Loucy (cell line): ENCODE results near the gene PLXNA4.

ENCODE experiments used
- H2AFZ ChIP-seq: fragments of 200-600 bp; sonication (generic); 2 replicates; pipeline ENCODE4 v1.6.0; 2016; ENCODE audit warnings: antibody characterized with exemption, mild to moderate bottlenecking, low read length, moderate library complexity
- H3F3A ChIP-seq: fragments of 200-600 bp; 2 replicates; pipeline ENCODE4 v1.6.0; 2016; ENCODE audit warnings: antibody characterized with exemption, low read depth, mild to moderate bottlenecking
- H3K27me3 ChIP-seq: fragments of 200-600 bp; sonication (generic); 2 replicates; pipeline ENCODE4 v1.6.1; 2014; ENCODE audit warnings: low read length, mild to moderate bottlenecking; ENCODE audit not compliant: insufficient read depth, poor library complexity, severe bottlenecking
- H3K36me3 ChIP-seq: fragments of 200-600 bp; sonication (generic); 2 replicates; pipeline ENCODE4 v1.6.1; 2016; ENCODE audit warnings: low read length; ENCODE audit not compliant: insufficient read depth
- H3K4me1 ChIP-seq: fragments of 200-600 bp; sonication (generic); 2 replicates; pipeline ENCODE4 v1.5.1; 2014; ENCODE audit warnings: low read length, mild to moderate bottlenecking; ENCODE audit not compliant: insufficient read depth, poor library complexity, severe bottlenecking
- H3K4me2 ChIP-seq: fragments of 200-600 bp; sonication (generic); 2 replicates; pipeline ENCODE4 v1.6.0; 2014; ENCODE audit warnings: antibody characterized with exemption, low read length, low read depth, mild to moderate bottlenecking; ENCODE audit not compliant: poor library complexity, severe bottlenecking
- H3K4me3 ChIP-seq: fragments of 200-600 bp; sonication (generic); 2 replicates; pipeline ENCODE4 v1.5.1; 2014; ENCODE audit warnings: low read length, mild to moderate bottlenecking, mixed read lengths; ENCODE audit not compliant: poor library complexity, severe bottlenecking
- H3K79me2 ChIP-seq: fragments of 200-600 bp; sonication (generic); 2 replicates; pipeline ENCODE4 v1.6.1; 2014; ENCODE audit warnings: low read length; ENCODE audit not compliant: insufficient read depth
- H3K9ac ChIP-seq: fragments of 200-600 bp; sonication (generic); 2 replicates; pipeline ENCODE4 v1.6.0; 2014; ENCODE audit warnings: mild to moderate bottlenecking, low read depth, low read length, moderate library complexity; ENCODE audit not compliant: poor library complexity, severe bottlenecking
- H3K9me2 ChIP-seq: fragments of 200-600 bp; sonication (generic); replicated peaks from 2 replicates; pipeline ENCODE4 v1.6.1; 2016; ENCODE audit warnings: low read depth, low read length, mixed read lengths
- H3K9me3 ChIP-seq: fragments of 200-600 bp; sonication (generic); 2 replicates; pipeline ENCODE4 v1.6.1; 2014; ENCODE audit warnings: mild to moderate bottlenecking, antibody characterized with exemption, low read length, low read depth; ENCODE audit not compliant: insufficient read depth
- H4K20me1 ChIP-seq: fragments of 200-600 bp; sonication (generic); 2 replicates; pipeline ENCODE4 v1.6.0; 2014; ENCODE audit warnings: antibody characterized with exemption, low read length, mild to moderate bottlenecking; ENCODE audit not compliant: insufficient read depth, poor library complexity, severe bottlenecking
- CTCF ChIP-seq: fragments of 200-600 bp; sonication (generic); conservative IDR thresholded peaks from 2 replicates; pipeline ENCODE4 v1.5.1; 2014; ENCODE audit warnings: mild to moderate bottlenecking, antibody characterized with exemption, low read length
- EZH2phosphoT487 ChIP-seq: fragments of 200-600 bp; IDR thresholded peaks from 2 replicates; pipeline ENCODE4 v1.6.1; 2018; ENCODE audit warnings: antibody characterized with exemption, mild to moderate bottlenecking, moderate library complexity, borderline replicate concordance

PLXNA4 gene

GRCh38 chr7:132498319-132498718, 78.0 kb downstream of the PLXNA4 start:
- no peaks in the 10 kb centered on the region for H3K9me2 ChIP-seq
- H4K20me1 ChIP-seq = no peaks in the 10 kb centered on the region
- no peaks in the 10 kb centered on the region for H3K4me1 ChIP-seq
- H2AFZ ChIP-seq = no peak overlapping the region
- H3K27me3 ChIP-seq = no peaks in the 10 kb centered on the region
- no peaks in the 10 kb centered on the region for H3K36me3 ChIP-seq
- no peak overlapping the region for H3K4me3 ChIP-seq
- no peak overlapping the region for H3K4me2 ChIP-seq
- H3K9me3 ChIP-seq = no peaks in the 10 kb centered on the region
- H3K9ac ChIP-seq = no peak overlapping the region
- no peaks in the 10 kb centered on the region for H3K79me2 ChIP-seq
- no peaks in the 10 kb centered on the region for H3F3A ChIP-seq
- no peak for TF ChIP-seq CTCF
- no peak for TF ChIP-seq EZH2phosphoT487

GRCh38 chr7:132497098-132497497, 79.2 kb downstream of the PLXNA4 start:
- Histone ChIP-seq H2AFZ (no peak overlapping the region), H3K27me3 (no peaks in the 10 kb centered on the region), H3K9me2 (no peaks in the 10 kb centered on the region), H3F3A (no peaks in the 10 kb centered on the region), H3K4me1 (no peaks in the 10 kb centered on the region), H3K36me3 (no peaks in the 10 kb centered on the region), H3K9me3 (no peaks in the 10 kb centered on the region), H4K20me1 (no peaks in the 10 kb centered on the region), H3K9ac (no peak overlapping the region), H3K79me2 (no peaks in the 10 kb centered on the region), H3K4me2 (no peak overlapping the region), H3K4me3 (no peak overlapping the region)
- TF ChIP-seq EZH2phosphoT487 (no peak), CTCF (no peak)

GRCh38 chr7:132495936-132496335, 80.3 kb downstream of the PLXNA4 start:
- Histone ChIP-seq H3K4me3 (no peak overlapping the region), H3K36me3 (no peaks in the 10 kb centered on the region), H4K20me1 (no peaks in the 10 kb centered on the region), H3K9me2 (no peaks in the 10 kb centered on the region), H3K4me2 (no peak overlapping the region), H3K9ac (no peak overlapping the region), H3K4me1 (peaks cover 10% of the 10 kb centered on the region), H3K79me2 (no peaks in the 10 kb centered on the region), H3F3A (no peaks in the 10 kb centered on the region), H3K9me3 (no peaks in the 10 kb centered on the region), H3K27me3 (no peaks in the 10 kb centered on the region), H2AFZ (no peak overlapping the region)
- no peak for TF ChIP-seq CTCF
- no peak for TF ChIP-seq EZH2phosphoT487
